Measurements from ENCODE around the gene AGPAT1. TPM values are rescaled to one million over a fixed set of nuclear protein-coding genes. Genes with fewer than 3 reads are reported as not detected.

AGPAT1 gene
- total and polyA plus RNA-seq, 2 of the 13 experiments (the other 11 are each of a cell fraction or from before 2014, with no cell fraction given), result 51.3 to 139 TPM

DNA sequence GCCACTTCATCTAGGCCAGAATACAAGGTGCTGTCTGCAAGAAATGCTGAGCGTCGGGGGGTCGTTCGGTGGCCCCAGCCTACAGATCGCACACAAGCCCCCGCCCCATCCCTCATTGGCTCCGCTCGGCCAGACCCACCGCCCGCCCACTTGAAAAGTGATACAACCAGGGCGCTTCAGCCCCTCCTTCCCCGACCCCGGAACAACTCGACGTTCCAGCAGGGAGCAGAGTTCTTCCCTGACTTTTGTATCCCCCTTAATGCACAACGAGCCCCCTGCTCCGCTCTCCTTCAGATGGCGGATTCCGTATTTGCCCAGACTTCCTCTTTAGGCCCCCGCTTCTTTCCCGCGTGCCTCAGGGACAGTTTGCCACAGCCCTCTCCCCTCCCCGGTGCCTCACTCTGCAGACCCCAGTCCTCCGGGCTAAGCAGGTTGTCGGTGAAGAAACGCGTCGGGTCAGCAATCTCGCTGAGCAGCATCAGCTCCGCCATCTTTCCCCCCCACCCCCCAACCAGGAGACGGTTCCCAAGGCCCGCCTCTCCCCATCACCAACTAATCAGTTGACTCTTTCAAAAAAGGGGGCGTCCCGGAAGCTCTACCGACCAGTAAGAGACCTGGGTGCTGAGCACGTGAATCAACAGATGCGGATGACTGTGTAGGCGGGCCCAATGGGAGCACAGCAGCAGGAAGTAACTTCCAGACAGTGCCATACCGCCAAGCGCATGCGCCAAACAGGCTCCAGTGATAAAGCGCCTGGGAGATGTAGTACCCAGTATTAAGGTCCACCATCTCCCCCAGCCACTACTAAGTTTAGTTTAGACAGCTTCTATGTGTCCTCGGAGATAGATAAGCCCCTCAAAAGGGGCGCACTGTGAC lies 47.9 kb downstream of the AGPAT1 start, which contains the start of gene ATF6B (continued):
- TF ChIP-seq ZNF609 (CRISPR knock-in tag; IDR thresholded peaks at IDR 0.05; ENCODE audit: borderline replicate concordance), result peak; percentile 35; the same call in 1 of the 2 replicates
- no peak for TF ChIP-seq ZNF746 (CRISPR knock-in tag; IDR thresholded peaks at IDR 0.05)
- TF ChIP-seq PHB2 (IDR thresholded peaks at IDR 0.05; ENCODE audit: partially characterized antibody), result no peak
- no peak for TF ChIP-seq ZNF784 (CRISPR knock-in tag; IDR thresholded peaks at IDR 0.05; ENCODE audit: borderline replicate concordance)
- peak; percentile 68 for TF ChIP-seq PATZ1 (CRISPR knock-in tag; IDR thresholded peaks at IDR 0.05)
- no peak for TF ChIP-seq ZNF207 (IDR thresholded peaks at IDR 0.05; ENCODE audit: borderline replicate concordance)
- no peak for TF ChIP-seq MBD4 (IDR thresholded peaks at IDR 0.05; ENCODE audit: borderline replicate concordance, low read length)
- no peak for TF ChIP-seq ZNF773 (CRISPR knock-in tag; IDR thresholded peaks at IDR 0.05; ENCODE audit: borderline replicate concordance)
- peak; percentile 78; the same call in 1 of the 2 replicates for TF ChIP-seq MEF2D (CRISPR knock-in tag; IDR thresholded peaks at IDR 0.05)
- peak; percentile 59; the same call in 1 of the 2 replicates for TF ChIP-seq ZNF441 (CRISPR knock-in tag; IDR thresholded peaks at IDR 0.05; ENCODE audit: borderline replicate concordance)
- TF ChIP-seq KDM1A (CRISPR knock-in tag; IDR thresholded peaks at IDR 0.05), result no peak
- no peak for TF ChIP-seq AHDC1 (CRISPR knock-in tag; IDR thresholded peaks at IDR 0.05; ENCODE audit: borderline replicate concordance)
- no peak for TF ChIP-seq GATAD2A (CRISPR knock-in tag; IDR thresholded peaks at IDR 0.05)
- TF ChIP-seq TCF7 (IDR thresholded peaks at IDR 0.05; ENCODE audit: low read depth), result no peak
- peak; percentile 33; the same call in 1 of the 2 replicates for TF ChIP-seq KDM4B (CRISPR knock-in tag; IDR thresholded peaks at IDR 0.05)
- no peak for TF ChIP-seq ZSCAN20 (CRISPR knock-in tag; IDR thresholded peaks at IDR 0.05; ENCODE audit: borderline replicate concordance)
